Neural progenitor cell (in vitro differentiated cells): Measurements from ENCODE around the gene CFAP221. TPM values are rescaled to one million over a fixed set of nuclear protein-coding genes. Genes with fewer than 3 reads are reported as not detected.

Experiments
- DNase-seq: peaks from one replicate; pipeline ENCODE4 v3.0.0-alpha.2; 2016; ENCODE audit warnings: low spot score
- H2AFZ ChIP-seq: fragments of 200-600 bp; sonication (generic); replicated peaks from 2 replicates; pipeline ENCODE4 v1.6.1; 2016; ENCODE audit warnings: antibody characterized with exemption
- H3F3A ChIP-seq: fragments of 200-600 bp; sonication (generic); 2 replicates; pipeline ENCODE4 v1.6.1; 2016; ENCODE audit warnings: antibody characterized with exemption, low read depth
- H3K27ac ChIP-seq: fragments of 200-600 bp; sonication (generic); 2 replicates; pipeline ENCODE4 v1.5.1; 2016; ENCODE audit warnings: mild to moderate bottlenecking
- H3K27me3 ChIP-seq: fragments of 200-600 bp; sonication (generic); 2 replicates; pipeline ENCODE4 v1.6.1; 2016; ENCODE audit warnings: mild to moderate bottlenecking, moderate library complexity
- H3K36me3 ChIP-seq: fragments of 200-600 bp; sonication (generic); 2 replicates; pipeline ENCODE4 v1.5.1; 2016
- H3K4me1 ChIP-seq: fragments of 200-600 bp; sonication (generic); 2 replicates; pipeline ENCODE4 v1.6.1; 2016; ENCODE audit warnings: mixed run types
- H3K4me2 ChIP-seq: fragments of 200-600 bp; sonication (generic); 2 replicates; pipeline ENCODE4 v1.6.1; 2016
- H3K4me3 ChIP-seq: fragments of 200-600 bp; sonication (generic); 2 replicates; pipeline ENCODE4 v1.5.1; 2016
- H3K79me2 ChIP-seq: fragments of 200-600 bp; sonication (generic); 2 replicates; pipeline ENCODE4 v1.6.1; 2016; ENCODE audit warnings: low read depth
- H3K9ac ChIP-seq: fragments of 200-600 bp; sonication (generic); 2 replicates; pipeline ENCODE4 v1.6.1; 2016
- H3K9me3 ChIP-seq: fragments of 200-600 bp; sonication (generic); 2 replicates; pipeline ENCODE4 v1.5.1; 2016; ENCODE audit warnings: low read depth
- H4K20me1 ChIP-seq: fragments of 200-600 bp; sonication (generic); 2 replicates; pipeline ENCODE4 v1.6.1; 2016; ENCODE audit warnings: low read depth
- H3K27ac Mint-ChIP-seq: 3 replicates; pipeline ENCODE4 v1.8.0; 2021; ENCODE audit warnings: mixed read lengths
- H3K27me3 Mint-ChIP-seq: 2 replicates; pipeline ENCODE4 v1.8.0; 2022; ENCODE audit warnings: low read depth, mild to moderate bottlenecking, inconsistent platforms, moderate library complexity, mixed read lengths; ENCODE audit not compliant: insufficient read depth
- H3K36me3 Mint-ChIP-seq: 3 replicates; pipeline ENCODE4 v1.8.0; 2021; ENCODE audit warnings: mixed read lengths
- H3K4me1 Mint-ChIP-seq: 3 replicates; pipeline ENCODE4 v1.8.0; 2021; ENCODE audit warnings: mixed read lengths
- H3K4me3 Mint-ChIP-seq: 3 replicates; pipeline ENCODE4 v1.8.0; 2021; ENCODE audit warnings: mild to moderate bottlenecking, moderate library complexity, mixed read lengths
- H3K9me3 Mint-ChIP-seq: 3 replicates; pipeline ENCODE4 v1.8.0; 2020; ENCODE audit warnings: mixed read lengths
- CTCF ChIP-seq: fragments of 200-600 bp; sonication (generic); IDR thresholded peaks from 2 replicates; pipeline ENCODE4 v1.5.1; 2017; ENCODE audit warnings: antibody characterized with exemption, mild to moderate bottlenecking
- EZH2 ChIP-seq: fragments of 200-600 bp; sonication (generic); IDR thresholded peaks from 2 replicates; pipeline ENCODE4 v1.6.1; 2017; ENCODE audit warnings: antibody characterized with exemption, mild to moderate bottlenecking, moderate library complexity
- EZH2phosphoT487 ChIP-seq: fragments of 200-600 bp; sonication (generic); IDR thresholded peaks from 2 replicates; pipeline ENCODE4 v1.6.1; 2017; ENCODE audit warnings: antibody characterized with exemption
- total RNA-seq: library from RNA; depleted of rRNA; stranded (reverse); fragments of >200 nt; gene quantifications from 2 replicates; pipeline ENCODE4 v1.2.3, GENCODE V29; 2015; ENCODE audit warnings: low replicate concordance

Gene CFAP221
- total RNA-seq, 1 donor from 2014 or later = 1.5 TPM

DNA sequence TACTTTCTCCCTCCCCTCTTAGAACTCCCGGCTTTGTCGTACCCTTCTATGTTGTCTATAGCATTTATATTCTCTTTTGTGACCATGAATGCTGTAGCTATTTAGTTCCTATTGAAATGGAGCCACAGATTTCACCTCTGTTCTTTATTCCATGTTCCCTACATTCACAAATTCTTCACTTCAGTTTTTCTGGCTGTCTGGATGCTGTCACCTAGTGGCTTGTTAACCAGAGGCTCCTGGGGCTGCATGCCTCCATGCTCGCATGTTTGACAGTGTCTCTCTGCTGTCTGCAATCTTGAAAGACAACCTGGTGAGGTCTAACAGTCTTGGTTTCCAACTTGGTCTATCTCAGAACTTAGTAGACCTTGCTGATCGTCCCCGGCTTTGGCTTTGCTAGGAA, 48.2 kb downstream of the CFAP221 start:
- no peaks in the 10 kb centered on the region for H3K36me3 Mint-ChIP-seq
- no peaks in the 10 kb centered on the region for H3K4me1 ChIP-seq
- H3K27ac Mint-ChIP-seq = no peak overlapping the region
- no peak overlapping the region for H3K9ac ChIP-seq
- no peaks in the 10 kb centered on the region for H3K79me2 ChIP-seq
- H3K27me3 ChIP-seq = no peaks in the 10 kb centered on the region
- no peaks in the 10 kb centered on the region for H4K20me1 ChIP-seq
- no peaks in the 10 kb centered on the region for H3K36me3 ChIP-seq
- no peak overlapping the region for H3K4me3 ChIP-seq
- peaks cover 3% of the 10 kb centered on the region for H3K27me3 Mint-ChIP-seq
- no peak for TF ChIP-seq EZH2phosphoT487
- TF ChIP-seq CTCF = no peak
- TF ChIP-seq EZH2 = no peak
- peak; percentile 12 for DNase-seq
- H3K27ac ChIP-seq = no peak overlapping the region
- H3F3A ChIP-seq = no peaks in the 10 kb centered on the region
- H3K4me2 ChIP-seq = no peak overlapping the region
- H2AFZ ChIP-seq = no peak overlapping the region
- H3K4me3 Mint-ChIP-seq = no peak overlapping the region
- no peaks in the 10 kb centered on the region for H3K9me3 ChIP-seq
- no peaks in the 10 kb centered on the region for H3K4me1 Mint-ChIP-seq
- no peaks in the 10 kb centered on the region for H3K9me3 Mint-ChIP-seq

- no peaks in the 10 kb centered on the region for H3K27me3 ChIP-seq
- H3K36me3 ChIP-seq = no peaks in the 10 kb centered on the region
- H3K4me1 ChIP-seq = peaks cover 25% of the 10 kb centered on the region
- H3K79me2 ChIP-seq = no peaks in the 10 kb centered on the region
- DNase-seq = no peak
- H3K4me3 Mint-ChIP-seq = no peak overlapping the region
- no peaks in the 10 kb centered on the region for H4K20me1 ChIP-seq
- H3K9me3 Mint-ChIP-seq = no peaks in the 10 kb centered on the region
- H3K27ac ChIP-seq = no peak overlapping the region
- no peak overlapping the region for H3K9ac ChIP-seq
- H3K4me1 Mint-ChIP-seq = peaks cover 23% of the 10 kb centered on the region
- no peaks in the 10 kb centered on the region for H3K9me3 ChIP-seq
- no peak overlapping the region for H3K27ac Mint-ChIP-seq
- no peak overlapping the region for H3K4me2 ChIP-seq
- no peak overlapping the region for H3K4me3 ChIP-seq
- no peaks in the 10 kb centered on the region for H3K36me3 Mint-ChIP-seq
- H3F3A ChIP-seq = no peaks in the 10 kb centered on the region
- TF ChIP-seq EZH2 (no peak), EZH2phosphoT487 (no peak), CTCF (no peak)
- H2AFZ ChIP-seq = no peak overlapping the region
- H3K27me3 Mint-ChIP-seq = peaks cover 2% of the 10 kb centered on the region
Observed at GRCh38 chr2:119596638-119597037, 52.4 kb downstream of the CFAP221 start.

DNA sequence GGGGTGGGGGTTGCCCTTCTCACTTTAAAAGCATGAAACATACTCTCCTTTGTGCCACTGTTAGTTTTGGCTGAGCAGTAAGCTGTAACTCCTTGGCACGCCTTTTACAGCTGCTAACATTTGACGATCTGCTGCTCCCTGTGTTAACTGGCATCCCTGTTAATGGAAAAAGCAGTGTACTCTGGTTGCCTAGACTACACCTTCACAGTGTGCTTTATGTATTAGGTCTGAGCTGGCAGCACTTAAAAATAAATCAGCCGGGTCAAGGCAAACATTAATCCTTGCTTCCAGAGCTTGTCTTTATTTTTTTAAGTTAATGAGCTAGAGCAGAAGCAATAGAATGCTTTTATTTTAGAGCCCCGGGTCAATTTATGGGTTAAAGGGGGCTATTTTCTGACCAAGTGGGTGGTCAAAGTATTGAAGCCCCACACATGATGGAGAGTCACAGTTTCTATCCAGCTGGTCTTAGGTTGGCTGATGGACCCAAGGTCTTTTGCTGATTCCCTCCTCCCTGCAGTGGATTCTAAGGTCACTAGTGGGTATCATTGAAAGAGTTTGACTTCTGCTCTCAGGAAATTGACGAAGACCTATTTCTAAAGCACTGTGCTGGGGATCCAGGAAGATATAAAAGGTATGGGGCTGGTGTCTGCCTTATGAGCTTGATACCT, 54.5 kb downstream of the CFAP221 start:
- Histone ChIP-seq H2AFZ (no peak overlapping the region), H3K9me3 (no peaks in the 10 kb centered on the region), H3K27ac (no peak overlapping the region), H3K79me2 (no peaks in the 10 kb centered on the region), H3K36me3 (no peaks in the 10 kb centered on the region), H3K4me2 (no peak overlapping the region), H4K20me1 (no peaks in the 10 kb centered on the region), H3F3A (no peaks in the 10 kb centered on the region), H3K4me3 (no peak overlapping the region), H3K27me3 (no peaks in the 10 kb centered on the region), H3K4me1 (peaks cover 25% of the 10 kb centered on the region), H3K9ac (no peak overlapping the region)
- no peaks in the 10 kb centered on the region for H3K9me3 Mint-ChIP-seq
- H3K27ac Mint-ChIP-seq = peak overlapping the region; percentile 11
- peaks cover 23% of the 10 kb centered on the region for H3K4me1 Mint-ChIP-seq
- no peaks in the 10 kb centered on the region for H3K36me3 Mint-ChIP-seq
- TF ChIP-seq EZH2phosphoT487 (no peak), CTCF (no peak), EZH2 (no peak)
- DNase-seq = no peak
- no peak overlapping the region for H3K4me3 Mint-ChIP-seq
- H3K27me3 Mint-ChIP-seq = peaks cover 2% of the 10 kb centered on the region
